ENCODE results near the gene ABCB9. TPM values are rescaled to one million over a fixed set of nuclear protein-coding genes. Genes with fewer than 3 reads are reported as not detected.

Gene ABCB9
- total RNA-seq, 1 experiment from 2014 or later: 4.6 TPM

DNA sequence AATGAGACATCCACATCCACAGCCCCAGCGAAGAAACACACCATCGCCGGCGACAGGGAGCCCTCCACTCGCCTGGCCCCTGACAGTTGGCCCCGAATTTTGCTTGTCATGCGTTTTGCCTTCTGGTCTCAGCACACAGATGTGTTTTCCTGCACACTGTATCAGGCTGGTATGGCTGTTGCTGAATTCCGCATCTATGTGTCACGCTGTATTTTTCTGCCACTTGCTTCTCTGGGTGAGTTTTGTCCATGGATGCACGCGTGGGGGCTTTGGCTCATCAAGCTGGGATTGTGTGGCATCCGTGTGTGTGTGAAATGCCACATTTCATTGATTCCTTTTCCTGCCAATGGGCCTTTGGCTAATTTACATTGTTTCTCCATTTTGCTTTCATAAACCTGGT is 40.7 kb upstream of the ABCB9 start:
- no CpG with 5 or more reads among the region's 12 CpGs for WGBS (ENCODE audit: extremely low coverage, insufficient read length, low lambda C conversion rate)
- Mint-ChIP-seq H3K27me3 (ENCODE audit: low read depth) (peaks cover 2% of the 10 kb centered on the region), H3K36me3 (ENCODE audit: insufficient read depth in 1 of 3, low read depth in 3 of 3) (no peaks in the 10 kb centered on the region; a peak in 1 of 7 replicates), H3K27ac (peak overlapping the region in 1 of 3 experiments; percentile 25; a peak in 1 of 7 replicates), H3K4me3 (no peak overlapping the region), H3K9me3 (no peaks in the 10 kb centered on the region), H3K4me1 (0 out of 4 replicates have a peak, but pooled peaks cover 0 to 3% of the 10 kb centered on the region in 2 experiments)
- no peak overlapping the region for H4K8ac ChIP-seq (replicated peaks; ENCODE audit: insufficient read length, low read depth, low read length)
- no peak overlapping the region for H2BK120ac ChIP-seq (ENCODE audit: low read depth, low read length, poor library complexity, severe bottlenecking)
- TF ChIP-seq, protein P1, sequence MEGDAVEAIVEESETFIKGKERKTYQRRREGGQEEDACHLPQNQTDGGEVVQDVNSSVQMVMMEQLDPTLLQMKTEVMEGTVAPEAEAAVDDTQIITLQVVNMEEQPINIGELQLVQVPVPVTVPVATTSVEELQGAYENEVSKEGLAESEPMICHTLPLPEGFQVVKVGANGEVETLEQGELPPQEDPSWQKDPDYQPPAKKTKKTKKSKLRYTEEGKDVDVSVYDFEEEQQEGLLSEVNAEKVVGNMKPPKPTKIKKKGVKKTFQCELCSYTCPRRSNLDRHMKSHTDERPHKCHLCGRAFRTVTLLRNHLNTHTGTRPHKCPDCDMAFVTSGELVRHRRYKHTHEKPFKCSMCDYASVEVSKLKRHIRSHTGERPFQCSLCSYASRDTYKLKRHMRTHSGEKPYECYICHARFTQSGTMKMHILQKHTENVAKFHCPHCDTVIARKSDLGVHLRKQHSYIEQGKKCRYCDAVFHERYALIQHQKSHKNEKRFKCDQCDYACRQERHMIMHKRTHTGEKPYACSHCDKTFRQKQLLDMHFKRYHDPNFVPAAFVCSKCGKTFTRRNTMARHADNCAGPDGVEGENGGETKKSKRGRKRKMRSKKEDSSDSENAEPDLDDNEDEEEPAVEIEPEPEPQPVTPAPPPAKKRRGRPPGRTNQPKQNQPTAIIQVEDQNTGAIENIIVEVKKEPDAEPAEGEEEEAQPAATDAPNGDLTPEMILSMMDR (conservative IDR thresholded peaks at IDR 0.05): no peak
- no peak overlapping the region for H2BK15ac ChIP-seq (ENCODE audit: low read depth, low read length)
- H3K4me2 ChIP-seq (ENCODE audit: insufficient read depth, insufficient read length, low read length): no peak overlapping the region
- DNase-seq: no peak
- H2AK5ac ChIP-seq (ENCODE audit: insufficient read length, low read length): no peak overlapping the region
- no peak overlapping the region for H4K5ac ChIP-seq (ENCODE audit: insufficient read length, low read depth, low read length)
- H3T11ph ChIP-seq (ENCODE audit: low read length): no peak overlapping the region
- H4K91ac ChIP-seq (ENCODE audit: insufficient read length, low read depth, low read length): no peak overlapping the region
- no peak overlapping the region; the same call in 1 of the 2 replicates for H3K14ac ChIP-seq (ENCODE audit: insufficient read depth, low read length)
- H4K20me1 ChIP-seq (ENCODE audit: control insufficient read depth, insufficient read depth, insufficient read length): no peaks in the 10 kb centered on the region
- no peak overlapping the region for H3K9ac ChIP-seq (ENCODE audit: extremely low read depth, insufficient read length, low read length)
- H3K56ac ChIP-seq (ENCODE audit: insufficient read length, low read depth, low read length): no peak overlapping the region
- H3K23me2 ChIP-seq (ENCODE audit: insufficient read length, low read depth, low read length, poor library complexity, severe bottlenecking): no peaks in the 10 kb centered on the region
- H2AFZ ChIP-seq (ENCODE audit: low read length): no peak overlapping the region
- no peaks in the 10 kb centered on the region for H3K27me3 ChIP-seq (ENCODE audit: insufficient read depth, low read length)
- H3K79me1 ChIP-seq (ENCODE audit: insufficient read depth, low read depth, low read length, poor library complexity, severe bottlenecking): no peaks in the 10 kb centered on the region
- no peak overlapping the region for H2BK12ac ChIP-seq (ENCODE audit: insufficient read length, low read depth, low read length)
- H3K4me1 ChIP-seq (ENCODE audit: insufficient read depth, low read length): no peaks in the 10 kb centered on the region
- H3K27ac ChIP-seq (ENCODE audit: insufficient read length, low read depth, low read length): no peak overlapping the region
- no peak overlapping the region for H3K23ac ChIP-seq (ENCODE audit: insufficient read length, low read depth, low read length)
- H2BK5ac ChIP-seq (ENCODE audit: insufficient read length, low read length): no peak overlapping the region
- no peaks in the 10 kb centered on the region for H3K9me3 ChIP-seq (ENCODE audit: control insufficient read depth, low read depth, low read length)
- no peak overlapping the region for H2BK20ac ChIP-seq (ENCODE audit: low read depth, low read length, poor library complexity, severe bottlenecking)
- no peak overlapping the region for H3K4ac ChIP-seq (ENCODE audit: low read depth, low read length)
- no peaks in the 10 kb centered on the region for H3K79me2 ChIP-seq (ENCODE audit: insufficient read depth, low read length)
- H3K18ac ChIP-seq (ENCODE audit: insufficient read length, low read depth, low read length): no peak overlapping the region
